ENCODE results near the gene SPSB2.

GRCh38 chr12:6824085-6824775, 48.9 kb downstream of the SPSB2 start:
- no peak for TF ChIP-seq EZH2 (IDR thresholded peaks at IDR 0.05; ENCODE audit: insufficient read depth, poor library complexity, severe bottlenecking)
- TF ChIP-seq EZH2phosphoT487 (IDR thresholded peaks at IDR 0.05; ENCODE audit: insufficient read depth, low read depth): no peak

Measured in GM23248 (cell line).